ENCODE data around the gene ADNP.

The ADNP gene

GRCh38 chr20:50870561-50871161 lies 60.6 kb downstream of the ADNP start:
- no peak for DNase-seq

- DNase-seq = no peak
Observed at GRCh38 chr20:50868509-50869495, 62.4 kb downstream of the ADNP start.

DNA sequence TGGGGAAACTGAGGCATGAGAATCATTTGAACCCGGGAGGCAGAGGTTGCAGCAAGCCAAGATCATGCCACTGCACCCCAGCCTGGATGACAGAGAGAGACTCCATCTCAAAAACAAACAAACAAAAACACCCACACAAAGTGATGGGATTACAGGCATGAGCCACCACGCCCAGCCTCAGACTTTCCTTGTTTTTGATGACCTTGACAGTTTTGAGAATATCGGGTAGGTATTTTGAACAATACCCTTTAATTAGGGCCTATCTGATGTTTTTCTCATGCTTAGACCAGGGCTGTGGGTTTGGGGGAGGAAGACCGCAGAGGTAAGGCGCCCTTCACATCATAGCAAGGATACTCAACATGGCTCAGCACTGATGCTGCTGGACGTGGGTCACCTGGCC lies 63.4 kb downstream of the ADNP start:
- DNase-seq = no peak

- DNase-seq = no peak
Observed at GRCh38 chr20:50866831-50867230, 64.4 kb downstream of the ADNP start.

GRCh38 chr20:50866036-50866685 lies 65.1 kb downstream of the ADNP start:
- no peak for DNase-seq

DNA sequence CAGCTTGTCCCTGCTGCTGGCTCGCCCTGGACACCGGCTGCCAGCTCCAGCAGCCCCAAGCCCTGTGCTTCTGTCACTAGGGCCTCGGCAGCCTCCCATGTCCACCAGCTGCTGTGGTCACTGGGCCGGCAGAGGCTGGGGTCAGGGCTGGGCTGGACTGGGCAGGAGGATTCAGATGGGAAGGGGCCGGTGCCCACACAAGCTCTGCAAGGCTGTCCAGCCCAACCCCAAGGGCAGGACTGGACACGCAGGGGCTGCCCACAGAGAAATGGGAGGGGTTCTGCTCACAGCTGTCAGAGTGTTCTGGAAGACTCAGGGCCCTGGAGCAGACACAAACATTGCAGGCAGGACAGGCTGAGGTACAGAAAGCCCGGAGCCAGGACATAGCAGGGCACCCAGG lies 65.6 kb downstream of the ADNP start:
- DNase-seq = no peak

GRCh38 chr20:50865114-50865513 lies 66.1 kb downstream of the ADNP start:
- DNase-seq = no peak

DNA sequence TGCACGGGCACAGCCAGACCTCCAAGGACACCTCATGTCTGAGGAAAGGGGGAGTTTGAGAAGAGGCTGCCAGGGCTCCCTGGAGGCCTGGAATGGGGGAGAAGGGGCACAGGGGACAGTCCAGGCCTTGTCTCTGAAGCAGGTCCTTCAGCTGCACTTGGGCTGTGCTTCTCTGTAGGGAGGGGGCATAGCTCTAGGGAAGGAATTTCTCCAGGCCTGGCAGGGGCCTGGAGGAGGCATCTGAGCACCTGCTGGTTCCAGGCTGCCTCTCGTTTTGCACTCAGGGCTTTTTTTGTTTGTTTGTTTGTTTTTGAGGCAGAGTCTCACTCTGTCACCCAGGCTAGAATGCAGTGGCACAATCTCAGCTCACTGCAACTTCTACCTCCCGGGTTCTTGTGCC lies 68.7 kb downstream of the ADNP start:
- no peak for DNase-seq

DNA sequence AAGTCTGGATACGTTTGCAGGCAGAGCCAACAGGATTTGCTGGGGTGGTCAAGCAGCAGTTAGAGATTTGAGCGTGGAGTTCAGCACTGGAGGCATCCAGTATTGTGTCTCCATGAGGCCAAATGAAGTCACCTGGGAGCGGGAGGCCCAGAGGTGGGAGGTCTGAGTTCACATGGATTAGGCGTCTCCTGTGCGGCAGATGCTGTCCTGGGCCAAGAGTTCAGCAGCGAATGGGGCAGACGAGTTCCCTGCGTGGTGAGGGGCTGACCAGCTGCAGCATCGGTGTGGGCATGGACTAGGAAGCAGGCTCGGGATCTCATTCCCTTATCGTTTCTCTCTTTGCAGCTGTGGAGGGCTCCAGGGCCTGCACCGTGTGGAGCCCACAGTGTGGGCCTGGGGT lies 70.2 kb downstream of the ADNP start:
- no peak for DNase-seq

DNA sequence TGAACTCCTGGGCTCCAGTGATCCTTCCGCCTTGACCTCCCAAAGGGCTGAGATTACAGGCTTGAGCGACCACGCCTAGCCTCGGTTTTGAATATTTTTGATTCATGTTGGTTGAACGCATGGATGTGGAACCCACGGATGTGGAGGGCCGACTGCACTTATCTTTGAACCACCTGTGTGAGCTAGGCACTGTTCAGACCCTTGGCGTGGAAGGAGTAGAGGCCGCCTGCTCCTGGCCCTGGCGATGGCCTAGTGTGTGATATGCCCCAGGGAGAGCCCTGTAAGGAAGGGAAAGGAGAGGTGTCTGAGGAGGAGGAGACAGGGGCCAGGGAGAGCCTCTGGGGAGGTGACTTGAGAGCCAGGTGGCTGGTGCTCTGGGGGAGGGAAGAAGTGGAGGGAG lies 72.1 kb downstream of the ADNP start:
- no peak for DNase-seq

DNA sequence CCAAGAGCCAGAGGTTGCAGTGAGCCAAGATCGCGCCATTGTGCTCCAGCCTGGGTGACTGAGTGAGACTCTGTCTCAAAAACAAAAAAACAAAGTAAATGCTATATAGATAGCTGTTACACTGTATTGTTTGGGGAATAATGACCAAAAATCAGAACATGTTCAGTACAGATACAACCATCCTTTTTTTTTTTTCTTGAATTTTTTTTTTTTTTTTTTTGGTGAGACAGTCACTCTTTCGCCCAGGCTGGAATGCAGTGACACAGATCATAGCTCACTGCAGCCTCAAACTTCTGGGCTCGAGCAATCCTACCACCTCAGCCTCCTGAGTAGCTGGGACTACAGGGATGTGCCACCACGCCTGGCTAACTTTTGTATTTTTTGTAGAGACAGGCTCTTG lies 72.7 kb downstream of the ADNP start:
- no peak for DNase-seq

GRCh38 chr20:50857348-50857747 lies 73.9 kb downstream of the ADNP start:
- no peak for DNase-seq

DNA sequence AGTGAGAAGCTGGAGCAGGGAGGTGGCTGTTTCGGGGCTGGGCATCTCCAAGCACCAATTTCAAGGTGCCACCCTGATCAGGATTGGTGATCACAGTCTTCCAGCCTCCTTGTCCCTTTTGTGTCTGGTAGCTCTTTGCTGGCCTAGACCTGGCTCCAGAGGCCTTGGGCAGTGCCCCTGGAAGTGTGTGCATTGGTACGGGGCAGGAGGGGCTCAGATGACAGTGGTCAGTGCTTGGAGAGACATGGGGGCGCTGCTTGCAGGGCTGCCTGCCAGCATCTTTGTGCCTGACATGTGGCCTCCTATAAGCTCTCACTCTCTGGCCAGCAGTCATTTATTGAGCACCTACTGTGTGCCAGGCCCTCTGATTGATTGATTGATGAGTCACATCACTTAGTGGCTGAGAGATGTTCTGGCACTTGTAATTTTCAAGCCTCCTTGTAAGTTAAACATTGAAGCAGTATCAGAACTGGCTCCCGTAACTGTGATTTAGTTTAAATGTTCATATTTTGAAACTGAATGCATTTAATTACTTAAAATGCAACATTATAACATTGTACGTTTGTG lies 74.7 kb downstream of the ADNP start:
- DNase-seq = no peak

DNA sequence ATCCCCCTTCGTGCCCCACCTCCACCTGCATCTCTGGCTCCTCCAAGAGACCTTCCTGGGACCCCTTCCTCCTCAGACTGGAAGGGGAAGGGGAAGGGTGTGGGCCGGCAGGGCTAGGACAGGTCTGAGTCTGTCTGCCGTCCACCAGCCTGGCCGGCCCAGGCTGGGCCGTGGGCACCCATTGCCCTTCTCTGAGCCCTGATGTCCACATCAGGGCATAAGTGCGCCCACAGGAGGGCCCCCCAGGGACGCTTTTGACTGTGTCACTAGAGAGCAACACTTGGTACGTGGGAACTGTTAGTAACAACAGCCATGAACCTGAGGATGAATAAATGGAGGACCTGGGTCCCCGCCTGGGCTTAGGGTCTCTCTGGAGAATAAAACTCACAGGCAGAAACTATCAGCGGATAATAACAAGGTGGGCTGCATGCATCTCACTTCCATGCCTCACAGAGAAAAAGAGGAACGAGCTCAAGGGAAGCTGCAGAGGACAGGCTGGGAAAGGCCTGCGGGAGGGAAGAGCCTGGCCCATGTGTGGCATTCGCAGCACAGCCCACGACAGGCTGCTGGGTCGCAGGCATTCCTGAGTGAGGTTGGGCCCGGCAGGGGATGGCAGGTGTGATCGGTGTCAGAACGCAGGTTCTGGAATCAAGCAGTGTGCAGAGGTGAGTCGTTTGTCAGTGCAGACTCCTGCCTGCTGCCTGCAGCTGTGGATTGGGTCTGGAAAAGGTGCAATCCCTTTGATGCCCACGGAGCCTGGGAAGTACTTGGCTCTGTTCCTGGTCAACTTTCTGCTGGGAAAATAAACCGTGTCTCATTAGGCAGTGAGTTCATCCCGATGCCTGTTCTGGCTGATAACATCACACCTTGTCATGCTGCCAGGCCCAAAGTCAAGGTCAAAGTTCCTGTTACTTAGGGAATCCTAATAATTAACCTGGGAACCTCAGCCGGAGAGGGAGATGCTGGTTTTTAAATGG lies 75.5 kb downstream of the ADNP start:
- no peak for DNase-seq

DNA sequence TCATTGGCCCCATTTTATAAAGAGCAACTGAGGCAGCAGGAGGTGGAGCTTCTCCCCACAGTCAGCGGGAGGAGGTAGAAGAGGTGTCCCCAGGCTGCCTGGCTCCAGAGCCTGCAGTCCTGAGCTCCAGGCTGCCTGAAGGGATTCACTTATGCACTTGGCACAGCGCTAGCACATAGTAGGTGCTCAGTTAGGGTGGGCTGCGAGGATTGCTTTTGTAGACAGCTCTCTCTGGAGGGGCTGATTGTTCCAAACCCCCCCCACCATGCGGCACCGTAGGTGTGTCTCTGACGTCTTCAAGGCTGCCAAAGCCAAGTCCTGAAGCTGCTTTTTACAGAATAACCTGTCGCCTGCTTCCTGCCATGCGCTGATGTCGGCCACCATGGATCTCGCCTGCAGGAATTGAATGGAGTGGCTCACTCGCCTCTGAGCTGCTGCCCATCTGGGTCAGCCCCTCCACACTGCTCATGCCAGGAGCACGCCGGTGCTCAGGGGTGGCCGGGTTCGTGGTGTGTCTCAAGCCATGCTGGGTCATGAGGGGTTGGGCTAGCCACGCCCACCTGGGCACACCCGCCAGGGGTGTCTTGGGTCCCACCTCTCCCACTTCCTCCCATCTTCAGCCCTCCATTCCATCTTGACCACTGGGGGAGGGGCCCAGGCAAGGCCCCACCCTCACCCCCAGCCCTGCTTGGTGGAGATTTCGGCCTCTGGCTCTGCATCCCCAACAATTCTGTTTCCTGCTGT lies 76.6 kb downstream of the ADNP start:
- DNase-seq = no peak

DNA sequence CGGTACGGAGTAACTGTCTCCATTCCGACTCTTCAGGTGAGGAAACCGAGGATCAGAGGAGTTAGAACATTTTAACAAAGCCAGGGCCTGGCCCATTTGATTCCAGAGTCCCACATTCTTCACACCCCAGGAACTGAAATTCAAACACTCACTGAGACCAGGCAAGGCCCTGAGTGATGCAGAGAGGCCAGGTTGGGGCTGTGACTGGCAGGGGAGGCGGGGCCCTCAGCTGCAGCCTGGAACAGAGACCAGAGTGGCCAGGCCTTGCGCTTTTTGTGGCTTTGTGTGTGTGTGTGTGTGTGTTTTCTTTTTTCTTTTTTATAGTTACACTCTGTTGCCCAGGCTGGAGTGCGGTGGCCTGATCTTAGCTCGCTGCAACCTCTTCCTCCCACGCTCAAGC lies 79.2 kb downstream of the ADNP start:
- no peak for DNase-seq

DNA sequence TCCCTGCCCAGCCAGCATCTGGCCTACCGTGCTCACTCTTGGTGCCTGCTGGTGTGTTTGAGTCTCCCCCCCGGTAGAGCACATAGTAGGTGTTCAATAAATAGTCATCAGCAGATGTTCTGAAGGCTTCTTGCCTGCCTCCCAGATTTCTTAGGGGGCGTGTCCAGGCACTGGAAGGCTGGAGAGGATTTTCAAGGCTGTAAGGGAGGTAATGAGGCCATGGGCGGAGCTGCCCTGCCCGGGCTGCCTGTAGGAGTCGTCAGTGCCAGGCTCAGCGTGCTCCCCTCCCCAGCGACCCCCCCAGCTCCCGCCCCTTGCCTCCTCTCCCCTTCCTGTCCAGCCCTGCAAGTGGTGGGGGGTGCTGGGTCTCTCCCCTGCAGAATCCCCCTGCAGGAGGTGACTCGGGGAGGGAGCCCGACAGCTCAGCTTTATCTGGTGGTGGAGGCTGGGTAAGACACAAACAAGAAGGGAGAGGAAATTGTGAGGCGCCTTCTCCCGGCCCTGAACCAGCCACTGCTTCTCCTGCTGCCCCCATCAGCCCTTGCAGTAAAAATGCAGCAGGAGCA lies 80.4 kb downstream of the ADNP start:
- no peak for DNase-seq

DNA sequence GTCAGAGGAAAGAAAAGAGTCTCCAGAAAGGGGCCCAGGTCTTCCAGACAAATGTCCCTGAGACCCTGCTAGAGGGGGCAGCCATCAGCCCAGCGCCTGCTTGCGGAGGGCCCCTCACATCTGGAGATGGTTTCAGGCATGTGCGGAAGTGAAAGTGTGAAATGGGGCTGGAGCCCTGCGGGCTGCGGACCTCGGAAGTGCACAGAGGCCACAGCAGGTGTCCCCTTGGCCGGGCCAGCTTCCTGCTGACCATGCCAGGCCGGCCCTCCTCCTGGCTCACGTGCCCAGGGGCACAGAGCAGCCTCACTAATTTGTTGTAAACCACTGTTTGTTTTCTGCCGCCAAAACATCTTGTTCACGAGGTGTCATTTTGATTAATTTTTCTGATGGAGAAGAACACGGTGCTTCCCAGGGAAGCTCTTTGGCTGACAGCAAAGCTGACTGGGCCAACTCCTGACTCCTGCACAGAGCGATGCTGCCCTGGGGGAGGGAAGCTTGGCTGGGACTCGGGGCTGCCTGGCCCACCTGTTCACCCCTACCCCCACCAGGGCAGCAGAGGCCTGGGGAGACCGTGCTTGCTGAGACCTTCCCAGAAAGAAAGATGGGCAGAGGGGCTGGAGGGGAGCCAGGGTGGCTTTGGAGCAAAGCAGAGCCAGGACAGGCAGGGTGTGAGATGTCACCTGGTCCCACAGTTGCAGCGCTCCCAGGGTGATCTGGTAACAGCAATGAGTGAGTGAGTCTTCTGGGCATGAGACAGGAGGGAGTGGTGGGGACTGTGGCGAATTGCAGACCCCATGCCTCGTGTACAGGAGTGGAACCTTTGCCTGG lies 82.2 kb downstream of the ADNP start:
- DNase-seq = no peak

DNA sequence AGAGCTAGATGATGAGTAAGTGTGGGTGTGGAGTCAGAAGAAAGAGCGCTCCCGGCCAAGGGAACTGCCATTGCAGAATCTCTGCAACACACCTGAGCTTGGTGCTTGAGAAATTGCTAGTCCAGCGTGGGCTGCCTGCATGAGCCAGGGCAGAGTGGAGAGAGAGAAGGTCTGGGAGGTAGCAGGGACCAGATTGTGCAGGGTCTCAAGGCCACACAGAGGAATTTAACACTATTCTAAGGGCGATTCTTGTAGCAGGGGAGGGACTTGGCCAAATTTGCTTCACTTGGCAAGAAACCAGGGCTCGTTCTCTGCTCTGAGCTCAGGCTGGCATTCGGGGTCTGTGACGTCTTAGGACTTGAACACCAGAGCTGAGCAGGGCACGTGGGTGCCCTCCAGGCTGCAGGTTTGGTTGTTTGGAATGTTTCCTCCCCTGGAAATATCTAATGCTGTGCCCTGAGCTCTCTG lies 82.9 kb downstream of the ADNP start:
- no peak for DNase-seq
